Osteocyte (in vitro differentiated cells): ENCODE measurements around the gene HMGA1. TPM values are rescaled to one million over a fixed set of nuclear protein-coding genes. Genes with fewer than 3 reads are reported as not detected.

Source experiments
- DNase-seq: peaks from one replicate; pipeline ENCODE4 v3.0.0; 2021; ENCODE audit warnings: mixed read lengths; ENCODE audit not compliant: unreplicated experiment; ENCODE audit errors: extremely low spot score
- H3K27ac Mint-ChIP-seq: one replicate; pipeline ENCODE4 v1.8.0; 2021; ENCODE audit warnings: mild to moderate bottlenecking, mixed read lengths; ENCODE audit not compliant: unreplicated experiment
- H3K27me3 Mint-ChIP-seq: one replicate; pipeline ENCODE4 v1.8.0; 2021; ENCODE audit warnings: mixed read lengths; ENCODE audit not compliant: unreplicated experiment
- H3K36me3 Mint-ChIP-seq: one replicate; pipeline ENCODE4 v1.8.0; 2021; ENCODE audit warnings: mixed read lengths; ENCODE audit not compliant: unreplicated experiment
- H3K4me1 Mint-ChIP-seq: one replicate; pipeline ENCODE4 v1.8.0; 2021; ENCODE audit warnings: mixed read lengths; ENCODE audit not compliant: unreplicated experiment
- H3K4me3 Mint-ChIP-seq: one replicate; pipeline ENCODE4 v1.8.0; 2021; ENCODE audit warnings: mild to moderate bottlenecking, moderate library complexity, mixed read lengths; ENCODE audit not compliant: unreplicated experiment
- H3K9me3 Mint-ChIP-seq: one replicate; pipeline ENCODE4 v1.8.0; 2021; ENCODE audit warnings: mixed read lengths; ENCODE audit not compliant: unreplicated experiment
- CTCF ChIP-seq: fragments of 200-600 bp; sonication (generic); IDR thresholded peaks from 2 replicates; pipeline ENCODE4 v1.5.0; 2021; ENCODE audit warnings: antibody characterized with exemption, mild to moderate bottlenecking, moderate library complexity
- total RNA-seq: library from RNA; stranded (reverse); gene quantifications from 2 replicates; pipeline ENCODE4 v1.2.1, GENCODE V29; 2021

Gene HMGA1
- total RNA-seq, 1 donor from 2014 or later: 89.0 TPM

GRCh38 chr6:34276881-34277762 lies 40.4 kb downstream of the HMGA1 start:
- no peak for DNase-seq
- no peaks in the 10 kb centered on the region for H3K27me3 Mint-ChIP-seq
- H3K36me3 Mint-ChIP-seq: peaks cover 31% of the 10 kb centered on the region
- no peaks in the 10 kb centered on the region for H3K4me1 Mint-ChIP-seq
- TF ChIP-seq CTCF: no peak
- no peaks in the 10 kb centered on the region for H3K9me3 Mint-ChIP-seq
- no peak overlapping the region for H3K4me3 Mint-ChIP-seq
- no peak overlapping the region for H3K27ac Mint-ChIP-seq

- peaks cover 5% of the 10 kb centered on the region for H3K4me1 Mint-ChIP-seq
- peaks cover 31% of the 10 kb centered on the region for H3K36me3 Mint-ChIP-seq
- no peaks in the 10 kb centered on the region for H3K27me3 Mint-ChIP-seq
- DNase-seq: no peak
- no peaks in the 10 kb centered on the region for H3K9me3 Mint-ChIP-seq
- no peak overlapping the region for H3K4me3 Mint-ChIP-seq
- no peak overlapping the region for H3K27ac Mint-ChIP-seq
- TF ChIP-seq CTCF: no peak
These were observed 41.1 kb downstream of the HMGA1 start for GRCh38 chr6:34277763-34278112.

GRCh38 chr6:34278833-34279232 lies 42.2 kb downstream of the HMGA1 start:
- Mint-ChIP-seq H3K36me3 (peaks cover 32% of the 10 kb centered on the region), H3K4me1 (peaks cover 13% of the 10 kb centered on the region), H3K9me3 (no peaks in the 10 kb centered on the region), H3K27ac (no peak overlapping the region), H3K27me3 (no peaks in the 10 kb centered on the region), H3K4me3 (no peak overlapping the region)
- TF ChIP-seq CTCF: no peak
- DNase-seq: no peak

- Mint-ChIP-seq H3K4me1 (peaks cover 27% of the 10 kb centered on the region), H3K9me3 (no peaks in the 10 kb centered on the region), H3K27ac (no peak overlapping the region), H3K36me3 (peaks cover 33% of the 10 kb centered on the region), H3K4me3 (no peak overlapping the region), H3K27me3 (no peaks in the 10 kb centered on the region)
- DNase-seq: no peak
- TF ChIP-seq CTCF: no peak
These were observed 43.5 kb downstream of the HMGA1 start for GRCh38 chr6:34280216-34280615.

DNA sequence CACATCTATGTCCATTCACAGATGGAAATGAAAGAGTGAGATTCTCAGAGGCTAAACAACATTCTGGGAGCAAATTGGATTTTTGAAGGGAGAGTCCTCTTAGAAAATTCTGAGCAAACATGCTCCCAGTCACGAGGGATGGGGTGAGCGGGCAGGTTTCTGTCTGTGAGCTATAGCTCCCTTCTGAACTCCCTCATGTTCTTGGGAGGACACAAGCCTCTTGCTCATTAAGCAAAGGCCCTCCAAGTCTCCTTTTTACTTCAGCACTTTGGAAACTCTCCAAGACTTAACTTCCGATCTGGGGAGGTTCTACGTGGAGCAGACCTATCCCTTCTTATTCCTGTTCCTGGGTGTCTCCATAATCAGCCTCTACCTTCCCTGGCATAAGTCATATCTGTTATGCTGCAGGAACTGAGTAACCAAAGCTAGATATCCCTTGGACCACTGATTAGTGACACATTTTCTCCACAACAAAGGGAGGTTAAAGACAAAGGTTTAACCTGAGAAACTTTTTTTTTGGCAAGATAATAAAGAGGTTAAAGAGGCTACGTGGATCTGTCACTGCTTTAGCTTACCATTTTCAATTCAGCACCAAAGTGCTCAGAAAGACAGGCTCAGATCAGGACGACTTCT lies 45.1 kb downstream of the HMGA1 start:
- no peak for TF ChIP-seq CTCF
- peaks cover 41% of the 10 kb centered on the region for H3K4me1 Mint-ChIP-seq
- no peaks in the 10 kb centered on the region for H3K27me3 Mint-ChIP-seq
- H3K4me3 Mint-ChIP-seq: no peak overlapping the region
- H3K36me3 Mint-ChIP-seq: peaks cover 33% of the 10 kb centered on the region
- no peak for DNase-seq
- H3K27ac Mint-ChIP-seq: no peak overlapping the region
- H3K9me3 Mint-ChIP-seq: no peaks in the 10 kb centered on the region
